Stimulated activated naive CD8-positive, alpha-beta T cell treated with anti-CD3 and anti-CD28 coated beads, Interleukin-15, Interleukin-2, amounts not matched to agents 100 U/mL and 50 U/mL, for 24 hours (primary cell): ENCODE results near the gene TYK2.

ENCODE experiments used
- ATAC-seq: fragments of 150-1000 bp; cut with Tn5 transposase; one replicate; pipeline ENCODE4 v1.10.0; 2021
- DNase-seq: peaks from one replicate; pipeline ENCODE4 v3.0.0; 2021

TYK2 gene

GRCh38 chr19:10315335-10316214, 64.8 kb downstream of the TYK2 start, which contains the start of gene FDX2:
TSS of gene FDX2 (minus strand) at chr19:10316015. CDS start at chr19:10315996, 19 bp downstream.
- ATAC-seq (peak; percentile 83), DNase-seq (peak; percentile 95)

GRCh38 chr19:10309423-10309822, 70.9 kb downstream of the TYK2 start, which contains the start of gene ZGLP1:
TSS of gene ZGLP1 (minus strand) at chr19:10309815.
- DNase-seq, result no peak
- ATAC-seq, result no peak

- DNase-seq (no peak), ATAC-seq (no peak)
These were observed 74.0 kb downstream of the TYK2 start for GRCh38 chr19:10306327-10306726.

GRCh38 chr19:10305139-10305806, 75.1 kb downstream of the TYK2 start:
- peak; percentile 4 for DNase-seq
- ATAC-seq, result no peak
